ENCODE data around the gene NOTCH1.
"Not testable (repeated sequence)": the region's sequence is repeated elsewhere in the genome, so short reads cannot be mapped to it uniquely, and the experiment has no call there.

Gene NOTCH1

GRCh38 chr9:136563646-136564325 is 17.9 kb upstream of the NOTCH1 start:
- no peak for DNase-seq

GRCh38 chr9:136562746-136563495 is 17.1 kb upstream of the NOTCH1 start:
- no peak for DNase-seq

DNA sequence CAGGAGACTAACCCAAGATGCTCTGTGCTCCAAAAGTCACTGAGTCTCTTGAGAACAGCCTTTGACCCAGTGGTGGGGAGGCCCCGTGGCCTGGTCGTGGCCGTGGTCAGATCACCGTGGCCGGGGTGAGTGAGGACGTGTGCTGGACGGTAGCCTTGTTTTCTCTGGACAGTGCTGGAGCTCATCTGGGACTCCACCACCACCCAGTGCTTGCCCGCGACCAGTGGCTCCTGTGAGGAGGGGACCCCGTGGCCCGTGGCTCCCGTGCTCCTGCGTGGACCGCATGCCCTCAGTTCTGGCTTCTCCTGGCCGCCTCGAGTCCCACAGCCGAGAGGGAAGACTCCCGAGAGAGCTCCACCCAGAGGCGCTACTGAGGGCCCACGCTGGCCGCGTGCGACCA is 15.9 kb upstream of the NOTCH1 start:
- no peak for DNase-seq

DNA sequence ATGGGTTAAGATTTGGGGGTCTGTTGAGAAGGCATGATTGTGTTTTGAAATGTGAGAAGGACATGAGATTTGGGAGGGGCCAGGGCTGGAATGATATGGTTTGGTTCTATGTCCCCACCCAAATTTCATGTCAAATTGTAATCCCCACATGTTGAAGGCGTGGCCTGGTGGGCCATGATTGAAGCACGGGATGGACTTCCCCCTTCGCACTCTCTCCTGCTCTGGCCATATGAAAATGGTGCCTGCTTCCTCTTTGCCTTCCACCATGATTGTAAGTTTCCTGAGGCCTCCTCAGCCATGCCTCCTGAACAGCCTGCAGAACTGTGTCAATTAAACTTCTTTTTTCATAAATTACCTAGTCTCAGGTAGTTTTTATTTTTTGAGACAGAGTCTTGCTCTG is 14.7 kb upstream of the NOTCH1 start:
- DNase-seq: no peak

DNA sequence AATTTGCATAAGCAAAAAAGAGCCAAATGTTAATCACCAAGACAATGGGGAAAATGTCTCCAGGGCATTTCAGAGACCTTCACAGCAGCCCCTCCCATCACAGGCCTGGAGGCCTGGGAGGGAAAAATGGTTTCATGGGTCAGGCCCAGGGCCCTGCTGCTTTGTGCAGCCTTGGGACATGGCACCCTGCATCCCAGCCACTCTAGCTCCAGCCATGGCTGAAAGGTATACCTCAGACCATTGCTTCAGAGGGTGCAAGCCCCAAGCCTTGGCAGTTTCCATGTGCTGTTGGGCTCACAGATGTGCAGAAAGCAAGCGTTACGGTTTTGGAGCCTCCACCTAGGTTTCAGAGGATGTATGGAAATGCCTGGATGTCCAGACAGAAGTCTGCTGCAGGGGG is 13.5 kb upstream of the NOTCH1 start:
- not testable (repeated sequence) for DNase-seq

GRCh38 chr9:136558846-136559245 is 13.0 kb upstream of the NOTCH1 start:
- DNase-seq: not testable (repeated sequence)

- no peak for DNase-seq
Measured at GRCh38 chr9:136558373-136558772, 12.5 kb upstream of the NOTCH1 start.

- DNase-seq: no peak
Measured at GRCh38 chr9:136557036-136557435, 11.2 kb upstream of the NOTCH1 start.

- DNase-seq: no peak
Measured at GRCh38 chr9:136556166-136556565, 10.3 kb upstream of the NOTCH1 start.

- no peak for DNase-seq
Measured at GRCh38 chr9:136554870-136555269, 9.0 kb upstream of the NOTCH1 start.

GRCh38 chr9:136553581-136553980 is 7.7 kb upstream of the NOTCH1 start:
- no peak for DNase-seq

DNA sequence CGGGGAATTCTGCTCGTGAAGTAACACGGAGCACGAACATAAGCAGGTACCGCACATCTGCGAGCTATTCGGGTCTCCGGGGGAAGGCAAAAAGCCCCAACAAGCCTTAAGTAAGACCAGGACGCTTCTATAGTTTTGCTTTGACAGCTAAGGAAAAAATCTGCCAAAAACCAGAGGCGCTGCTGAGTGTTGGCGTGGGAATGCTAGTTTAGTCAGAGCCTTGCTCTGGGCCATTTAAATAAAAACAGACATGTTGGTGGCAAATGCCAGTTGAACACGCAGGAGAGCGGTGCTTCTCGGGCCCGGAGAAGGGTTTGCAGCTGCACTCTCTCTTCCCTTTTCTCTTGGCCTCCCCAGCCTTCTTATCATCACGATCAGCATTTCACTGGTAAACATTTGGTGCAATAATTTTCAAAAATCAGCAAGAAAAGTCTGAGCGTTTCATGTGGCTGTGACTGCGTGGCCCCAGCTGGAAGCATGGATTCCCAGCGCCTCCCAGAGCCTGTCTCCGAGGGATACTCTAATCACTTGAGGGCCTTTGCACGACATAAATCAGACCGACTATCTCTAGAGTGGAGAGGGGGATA is 6.4 kb upstream of the NOTCH1 start:
- DNase-seq: no peak

GRCh38 chr9:136551401-136552116 is 5.7 kb upstream of the NOTCH1 start:
- DNase-seq: no peak

- DNase-seq: no peak
Measured at GRCh38 chr9:136550439-136551289, 4.8 kb upstream of the NOTCH1 start.

DNA sequence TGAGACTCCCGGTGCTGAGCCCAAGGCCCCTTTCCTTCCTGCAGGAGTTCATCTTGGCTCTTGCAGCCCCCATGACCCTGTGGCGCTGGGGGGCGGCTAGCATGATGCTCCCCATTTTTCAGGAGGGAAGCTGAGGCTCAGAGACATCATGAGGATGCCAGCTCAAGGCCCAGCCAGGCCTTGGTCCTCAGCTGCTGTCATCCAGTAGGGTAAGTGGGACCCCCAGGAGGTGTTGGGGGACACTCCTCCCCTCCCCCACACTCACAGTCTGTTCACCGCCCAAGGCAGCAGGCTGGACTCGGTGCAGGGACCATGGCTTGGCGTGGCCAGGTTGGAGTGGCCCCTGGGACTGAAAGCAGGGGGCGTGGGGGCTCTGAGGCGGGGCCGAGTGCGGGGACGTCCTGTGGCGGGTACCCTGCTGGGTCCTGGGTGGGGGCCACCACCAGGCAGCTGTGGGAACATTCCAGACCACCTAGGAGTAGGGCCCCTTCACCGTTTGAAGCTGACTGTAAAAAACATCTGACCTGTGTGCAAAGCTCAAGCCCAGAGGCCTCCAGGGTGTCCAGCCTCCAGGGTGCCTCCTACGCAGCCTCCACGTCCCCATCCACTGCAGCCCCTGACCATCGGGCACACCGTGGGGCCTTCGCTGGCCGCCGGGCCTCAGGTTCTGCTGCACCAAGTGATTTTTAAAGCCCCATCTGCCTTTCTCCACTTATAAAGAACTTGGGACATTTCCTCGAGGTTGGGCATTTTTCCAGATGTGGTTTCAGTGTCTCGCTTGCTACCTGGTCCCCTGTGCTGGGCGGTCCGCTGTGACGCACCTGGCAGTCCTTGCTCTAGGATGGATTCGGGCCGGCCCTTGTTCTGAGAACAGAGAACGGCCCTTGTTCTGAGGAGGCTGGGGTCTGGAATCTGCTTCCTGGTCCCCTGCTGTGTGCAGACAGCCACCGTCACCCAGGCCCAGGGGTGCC is 3.4 kb upstream of the NOTCH1 start:
- DNase-seq: no peak

- DNase-seq: no peak
Measured at GRCh38 chr9:136547508-136548215, 1.8 kb upstream of the NOTCH1 start.

- peak; percentile 64 for DNase-seq
Measured at GRCh38 chr9:136546697-136547501, 1.1 kb upstream of the NOTCH1 start.

DNA sequence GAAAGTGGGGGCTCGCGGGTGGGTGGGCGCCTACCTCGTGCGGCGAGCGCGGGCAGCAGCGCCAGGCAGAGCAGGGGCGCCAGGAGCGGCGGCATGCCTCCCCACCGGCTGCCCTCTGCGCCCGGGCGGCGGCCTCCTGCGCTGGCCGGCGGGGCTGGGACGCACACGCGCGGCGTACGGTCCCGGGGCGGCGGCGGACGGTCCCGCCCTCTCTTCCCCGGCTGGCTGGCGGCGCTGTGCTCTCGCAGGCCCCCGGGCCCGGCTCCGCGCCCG is 220 bp downstream of the NOTCH1 start:
- no peak for DNase-seq

- DNase-seq: peak; percentile 79
Measured at GRCh38 chr9:136544964-136545691, 720 bp downstream of the NOTCH1 start.

Measured in activated naive CD4-positive, alpha-beta T cell treated with Interleukin-2 at 50 U/mL for 16 hours (primary cell).